Smooth muscle cell of the brain vasculature (primary cell): ENCODE results near the gene THRB.

Source experiments
- DNase-seq: peaks from one replicate; pipeline ENCODE4 v3.0.0-alpha.2; 2012; ENCODE audit warnings: low read depth, low spot score

The THRB gene

GRCh38 chr3:24512564-24513197 is 18.0 kb upstream of the THRB start:
- no peak for DNase-seq

GRCh38 chr3:24510030-24510648 is 15.5 kb upstream of the THRB start:
- DNase-seq: no peak

- DNase-seq: no peak
These were observed 13.8 kb upstream of the THRB start for GRCh38 chr3:24508423-24508839.

GRCh38 chr3:24507776-24508422 is 13.2 kb upstream of the THRB start:
- no peak for DNase-seq

- no peak for DNase-seq
These were observed 12.5 kb upstream of the THRB start for GRCh38 chr3:24506966-24507775.

GRCh38 chr3:24505691-24506550 is 11.3 kb upstream of the THRB start:
- DNase-seq: no peak

- no peak for DNase-seq
These were observed 10.1 kb upstream of the THRB start for GRCh38 chr3:24504772-24505171.

GRCh38 chr3:24503616-24504113 is 9.0 kb upstream of the THRB start:
- no peak for DNase-seq

GRCh38 chr3:24502690-24503089 is 8.0 kb upstream of the THRB start:
- DNase-seq: no peak

- no peak for DNase-seq
These were observed 6.2 kb upstream of the THRB start for GRCh38 chr3:24500806-24501205.

GRCh38 chr3:24499991-24500390 is 5.3 kb upstream of the THRB start:
- no peak for DNase-seq

- no peak for DNase-seq
These were observed 4.1 kb upstream of the THRB start for GRCh38 chr3:24498796-24499195.

GRCh38 chr3:24498391-24498790 is 3.7 kb upstream of the THRB start:
- DNase-seq: no peak

- DNase-seq: no peak
These were observed 3.3 kb upstream of the THRB start for GRCh38 chr3:24497942-24498341.

GRCh38 chr3:24496529-24497482 is 2.2 kb upstream of the THRB start:
- DNase-seq: peak; percentile 59

- DNase-seq: no peak
These were observed 810 bp upstream of the THRB start for GRCh38 chr3:24495326-24495994.

GRCh38 chr3:24493746-24494617 is 668 bp downstream of the THRB start:
- DNase-seq: no peak

GRCh38 chr3:24492971-24493551 is 1.6 kb downstream of the THRB start:
- DNase-seq: no peak
